GM19351 (cell line): ENCODE results near the gene TMEM69.
"Not testable (repeated sequence)": the region's sequence is repeated elsewhere in the genome, so short reads cannot be mapped to it uniquely, and the experiment has no call there.

ENCODE experiments used
- ATAC-seq: cut with Tn5 transposase; IDR thresholded peaks from one replicate; pipeline ENCODE4 v1.9.1; 2021; ENCODE audit warnings: mild to moderate bottlenecking, moderate library complexity; ENCODE audit not compliant: unreplicated experiment

Gene TMEM69

DNA sequence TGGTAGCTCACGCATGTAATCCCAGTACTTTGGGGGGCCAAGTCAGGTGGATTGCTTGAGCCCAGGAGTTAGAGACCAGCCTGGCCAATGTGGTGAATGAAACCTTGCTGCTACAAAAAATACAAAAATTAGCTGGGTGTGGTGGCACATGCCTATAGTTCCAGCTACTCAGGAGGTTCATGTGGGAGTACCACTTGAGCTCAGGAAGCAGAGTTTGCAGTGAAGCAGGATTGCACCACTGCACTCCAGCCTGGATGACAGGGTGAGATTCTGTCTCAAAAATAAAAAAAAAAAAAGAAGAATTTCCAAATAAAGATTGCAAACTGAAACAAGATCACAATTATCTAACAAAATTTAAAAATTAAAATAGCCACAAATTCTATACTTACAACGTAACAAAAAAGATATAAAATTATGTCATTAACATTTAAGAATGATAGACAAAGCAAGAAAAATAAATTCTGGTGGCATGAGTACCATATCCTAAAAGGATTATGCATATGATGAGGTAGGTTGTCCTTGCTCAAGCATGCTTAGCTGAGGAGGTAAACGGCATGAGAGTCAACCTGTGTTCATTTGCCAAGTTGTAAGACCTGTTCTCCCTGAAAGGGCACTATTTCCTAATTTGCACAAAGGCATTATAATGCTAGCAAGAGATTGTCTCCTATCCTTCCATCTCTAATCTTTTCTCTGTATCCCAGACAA is 42.2 kb downstream of the TMEM69 start:
- no peak for ATAC-seq

GRCh38 chr1:45730780-45731319 is 42.9 kb downstream of the TMEM69 start:
- ATAC-seq = no peak

DNA sequence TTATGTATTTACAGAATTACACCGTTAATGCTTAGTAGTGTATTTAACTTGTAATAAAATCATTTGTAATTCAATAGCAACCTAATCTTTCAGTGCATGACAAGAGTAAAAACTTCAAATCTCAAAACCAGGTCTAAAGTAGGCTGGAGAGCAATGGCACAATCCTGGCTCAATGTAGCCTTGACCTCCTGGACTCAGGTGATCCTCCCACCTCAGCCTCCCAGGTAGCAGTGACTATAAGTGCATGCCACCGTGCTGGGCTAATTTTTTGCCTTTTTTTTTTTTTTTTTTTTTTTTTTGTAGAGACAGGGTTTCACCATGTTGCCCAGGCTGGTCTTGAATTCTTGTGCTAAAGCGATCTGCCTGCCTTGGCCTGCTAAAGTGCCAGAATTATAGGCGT is 51.2 kb downstream of the TMEM69 start:
- ATAC-seq = no peak

DNA sequence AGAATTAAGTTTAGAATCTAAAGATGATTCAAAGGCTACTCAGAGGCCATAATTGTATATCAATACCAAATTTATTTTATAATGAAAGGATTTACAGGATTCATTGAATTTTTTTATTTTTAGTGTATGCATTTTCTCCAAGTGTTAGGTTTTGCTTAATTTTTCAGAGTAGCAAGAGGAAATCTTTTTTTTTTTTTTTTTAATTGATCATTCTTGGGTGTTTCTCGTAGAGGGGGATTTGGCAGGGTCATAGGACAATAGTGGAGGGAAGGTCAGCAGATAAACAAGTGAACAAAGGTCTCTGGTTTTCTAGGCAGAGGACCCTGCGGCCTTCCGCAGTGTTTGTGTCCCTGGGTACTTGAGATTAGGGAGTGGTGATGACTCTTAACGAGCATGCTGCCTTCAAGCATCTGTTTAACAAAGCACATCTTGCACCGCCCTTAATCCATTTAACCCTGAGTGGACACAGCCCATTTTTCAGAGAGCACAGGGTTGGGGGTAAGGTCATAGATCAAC is 51.7 kb downstream of the TMEM69 start:
- ATAC-seq = not testable (repeated sequence)
